NCI-H2196 treated with DMSO at 0.1 percent for 48 hours (cell line): ENCODE data around the gene FAM222A.

Experiments used
- DNase-seq: peaks from one replicate; lab custom pipeline; 2025; ENCODE audit not compliant: unreplicated experiment; lab: John Stamatoyannopoulos, UW

The FAM222A gene

DNA sequence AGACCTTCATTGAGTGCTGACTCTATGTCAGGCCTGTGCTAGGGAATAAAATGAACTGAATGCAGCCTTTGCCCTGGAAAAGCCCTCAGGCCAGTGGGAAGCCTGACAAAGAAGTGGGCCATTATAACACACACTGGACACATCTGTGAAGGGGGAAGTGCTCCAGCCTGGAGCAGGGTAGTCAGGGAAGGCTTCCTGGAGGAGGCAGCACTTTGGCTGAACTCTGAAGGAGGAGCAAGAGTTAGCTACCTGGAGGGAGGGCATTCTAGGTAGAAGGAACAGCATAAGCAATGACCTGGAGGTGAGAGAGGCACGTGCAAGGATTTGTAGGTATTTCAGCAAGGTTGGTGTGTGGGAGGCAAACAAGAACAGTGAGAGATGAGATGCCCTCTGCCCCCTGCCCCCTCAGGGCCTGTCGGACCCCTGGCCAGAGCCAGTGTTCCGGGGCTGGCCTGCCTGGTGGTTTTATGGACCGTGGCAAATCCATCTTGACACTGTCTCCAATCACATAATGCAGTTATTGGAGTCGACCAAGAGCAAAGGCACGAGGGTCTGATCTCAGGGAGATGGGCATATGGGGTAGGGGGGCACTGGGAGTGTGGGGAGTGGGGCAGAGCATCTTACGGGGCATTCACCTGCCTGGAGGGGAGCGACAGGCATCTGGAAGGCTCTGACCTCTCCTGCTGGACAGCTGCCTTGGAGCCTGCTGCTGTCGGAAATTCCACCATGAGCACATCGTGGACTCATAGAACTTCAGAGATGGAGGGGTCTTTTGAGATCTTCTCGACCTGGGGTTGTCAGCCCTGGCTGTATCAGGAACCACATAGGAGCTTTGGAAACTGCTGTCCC lies 2.7 kb upstream of the FAM222A start:
- DNase-seq, result no peak

DNA sequence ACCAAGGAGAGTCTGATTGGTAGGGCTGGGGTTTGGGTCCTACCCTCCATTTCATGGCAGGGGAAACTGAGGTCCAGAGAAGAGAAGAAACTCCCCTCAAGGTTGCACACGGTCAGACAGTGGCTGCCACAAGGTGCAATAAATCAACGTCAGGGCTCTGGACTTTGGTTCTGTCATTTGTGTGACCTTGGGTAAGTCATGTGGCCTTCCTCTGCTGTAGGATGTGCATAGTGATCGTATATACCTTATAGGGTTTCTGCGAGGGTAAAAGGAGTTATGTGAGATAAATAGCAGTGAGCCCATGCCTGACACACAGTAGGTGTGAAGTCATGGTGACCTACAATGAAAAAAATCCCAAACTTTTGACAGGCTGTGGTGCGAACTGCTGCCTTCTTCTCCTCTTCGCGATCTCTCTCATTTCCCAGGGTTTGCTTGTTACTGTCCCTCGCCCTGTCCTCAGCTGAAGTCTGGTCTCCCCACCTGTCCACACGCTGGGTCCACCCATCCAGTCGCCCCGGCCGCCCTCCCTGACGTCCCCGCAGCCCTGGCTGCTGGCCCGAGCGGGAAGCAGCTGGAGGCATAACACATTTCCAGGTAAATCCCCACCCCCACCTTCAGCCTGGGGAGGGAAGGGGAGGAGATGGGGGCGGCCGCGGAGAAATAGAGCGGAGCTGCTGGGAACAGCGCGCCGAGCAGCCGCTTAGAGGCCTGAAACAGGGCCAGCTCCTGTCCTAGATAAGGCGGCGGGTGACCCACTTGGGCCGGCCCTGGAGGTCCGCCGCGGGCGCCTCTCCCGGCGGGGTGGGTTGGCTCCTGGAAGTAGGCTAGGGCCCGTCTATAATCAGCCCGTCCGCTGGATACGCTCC lies 1.8 kb upstream of the FAM222A start:
- no peak for DNase-seq

DNA sequence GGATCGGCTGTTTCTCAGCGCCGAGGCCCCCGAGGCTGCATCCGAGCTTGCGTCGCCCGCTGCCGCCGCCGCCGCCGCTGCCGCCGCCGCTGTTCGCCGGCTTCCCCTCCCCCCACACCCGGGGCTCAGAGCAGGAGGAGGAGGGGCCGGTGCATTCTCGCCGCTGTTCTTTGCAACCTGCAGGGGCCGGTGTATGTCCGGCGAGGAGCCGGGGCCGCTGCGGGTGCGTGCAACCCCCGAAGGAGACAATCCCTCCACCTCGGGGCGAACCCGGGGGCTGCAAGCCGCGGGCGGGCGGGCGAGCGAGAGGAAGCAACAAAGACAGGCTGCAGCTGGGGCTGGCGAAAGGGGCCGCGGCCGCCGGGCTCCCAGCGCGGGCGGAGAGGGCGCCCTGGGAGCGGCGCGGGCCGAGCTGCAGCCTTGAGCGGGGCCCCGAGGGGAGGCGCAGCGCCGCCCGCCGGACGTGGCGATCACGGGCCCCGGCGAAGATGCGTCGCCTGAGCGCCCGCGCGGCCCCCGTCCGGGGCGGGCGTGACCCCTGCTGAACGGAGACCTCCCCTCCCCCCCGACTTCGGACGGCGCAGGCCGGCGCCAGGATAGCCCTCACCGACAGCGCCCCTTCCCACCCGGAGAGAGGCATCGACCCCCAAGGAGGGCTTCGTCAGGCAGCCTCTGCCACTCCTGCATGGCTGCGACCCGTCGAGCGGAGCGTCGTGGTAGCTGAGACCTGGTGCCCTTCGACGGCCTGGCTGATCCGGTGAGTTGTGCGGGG lies 702 bp downstream of the FAM222A start:
- DNase-seq, result peak; percentile 49

DNA sequence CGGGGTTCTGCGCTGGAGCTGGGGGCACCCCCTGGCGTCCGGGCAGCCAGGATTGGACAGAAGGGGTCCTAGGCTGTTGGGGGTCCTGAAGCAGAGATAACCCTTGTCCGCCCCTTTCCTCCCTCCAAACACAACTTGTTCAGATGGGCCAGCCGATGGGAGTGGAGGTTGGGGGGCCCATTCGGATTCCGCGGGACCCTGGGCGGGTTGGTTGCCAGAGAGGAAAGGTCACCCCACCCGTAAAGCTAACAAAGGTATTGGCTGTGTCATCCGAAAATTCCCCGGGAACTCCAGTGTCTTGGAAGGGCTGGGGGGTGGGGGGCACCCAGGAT lies 1.3 kb downstream of the FAM222A start:
- no peak for DNase-seq

DNA sequence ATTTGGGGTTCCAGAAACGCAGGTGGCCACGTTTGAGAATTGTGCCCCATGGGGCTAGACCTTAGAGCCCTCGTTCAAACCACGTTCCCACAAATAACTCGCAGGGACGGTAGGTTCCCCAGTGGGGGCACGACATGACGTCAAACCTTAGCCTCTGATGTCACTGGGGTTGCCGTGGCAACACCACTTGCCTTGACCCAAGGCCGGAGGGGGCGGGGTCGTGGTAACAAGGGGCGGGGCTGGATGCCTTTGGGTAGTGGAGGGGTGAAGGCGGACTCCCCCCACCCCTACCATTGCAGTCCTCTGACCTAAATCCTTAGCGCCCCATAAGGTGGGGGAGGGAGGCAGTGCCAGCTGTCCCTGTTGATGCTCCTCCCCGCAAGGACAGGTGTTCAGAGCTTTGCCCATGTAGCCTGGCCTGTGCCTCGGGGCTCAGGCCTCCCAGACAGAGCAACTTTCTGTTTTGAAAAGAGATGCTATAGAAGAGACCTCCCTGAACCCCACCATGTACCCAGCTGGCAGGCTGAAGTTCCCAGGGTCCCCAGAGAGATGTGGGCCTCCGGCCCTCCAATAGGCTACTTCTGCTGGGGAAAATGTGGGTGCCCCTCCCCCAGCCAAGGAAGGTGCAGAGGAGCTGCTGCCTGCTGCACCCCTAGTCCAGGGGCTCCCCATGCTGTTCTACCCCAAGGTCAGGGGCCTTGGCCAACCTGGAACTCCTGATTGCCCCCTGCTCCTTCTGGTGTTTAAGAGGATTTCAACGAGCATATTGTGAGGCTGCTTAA lies 1.9 kb downstream of the FAM222A start:
- peak; percentile 52 for DNase-seq

DNA sequence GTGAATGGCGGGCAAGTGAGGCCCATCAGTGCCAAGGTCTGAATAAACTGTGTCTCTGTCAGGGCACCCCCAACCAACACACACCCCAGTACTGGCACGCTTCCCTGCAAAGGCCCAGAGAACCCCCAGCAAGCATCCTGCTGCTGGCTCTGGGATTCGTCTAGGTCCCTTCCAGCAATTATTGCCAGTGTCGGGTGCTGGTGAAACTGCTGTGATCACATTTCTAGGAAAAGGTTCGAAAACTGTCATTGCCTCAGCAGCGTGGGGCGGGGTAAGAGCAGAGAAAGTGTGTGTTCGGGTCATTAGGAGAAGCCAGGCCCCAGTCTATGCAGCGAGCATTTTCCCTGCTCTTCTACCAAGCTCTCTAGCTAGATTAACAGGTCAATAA lies 2.5 kb downstream of the FAM222A start:
- no peak for DNase-seq

DNA sequence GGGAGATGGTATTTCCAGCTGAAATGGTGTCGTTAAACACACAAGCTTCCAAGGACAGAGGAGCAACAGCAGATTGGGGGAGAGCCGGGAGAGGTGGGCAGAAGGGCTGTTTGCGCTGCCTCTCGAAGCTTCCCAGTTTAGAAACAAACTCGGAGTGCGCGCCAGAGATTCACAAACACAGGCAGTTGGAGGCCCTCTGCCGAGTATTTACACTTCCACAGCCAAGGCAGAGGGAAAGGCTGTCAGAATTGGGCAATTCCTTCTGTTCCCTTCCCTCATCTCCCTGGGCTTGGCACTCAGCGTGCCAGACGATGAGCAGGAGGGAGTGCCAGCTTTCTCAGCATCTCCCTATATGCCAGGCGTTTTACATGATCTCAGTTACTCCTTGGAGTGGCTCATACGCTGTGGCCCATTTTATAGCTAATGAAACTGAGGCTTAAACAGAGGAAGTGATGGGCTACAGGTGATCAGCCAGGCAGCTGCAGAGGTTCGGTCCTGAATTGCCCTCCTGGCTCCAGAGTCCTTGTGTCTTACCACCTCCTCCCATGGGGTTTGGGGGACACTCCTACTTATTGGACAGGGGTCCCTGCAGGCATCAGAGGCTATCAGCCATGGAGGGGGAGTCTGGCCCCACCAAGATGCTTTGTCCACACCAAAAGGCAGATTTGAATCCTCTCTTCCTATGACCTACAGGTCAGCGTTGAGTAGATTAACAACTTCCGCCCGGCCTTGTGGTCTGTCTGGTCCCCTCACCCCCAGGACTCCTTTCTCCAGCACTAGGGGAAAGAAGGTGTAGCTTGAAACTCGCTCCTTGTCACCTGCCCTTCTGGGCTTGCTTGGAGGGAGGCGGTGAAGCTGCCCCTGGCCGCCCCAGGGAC lies 3.1 kb downstream of the FAM222A start:
- DNase-seq, result no peak

DNA sequence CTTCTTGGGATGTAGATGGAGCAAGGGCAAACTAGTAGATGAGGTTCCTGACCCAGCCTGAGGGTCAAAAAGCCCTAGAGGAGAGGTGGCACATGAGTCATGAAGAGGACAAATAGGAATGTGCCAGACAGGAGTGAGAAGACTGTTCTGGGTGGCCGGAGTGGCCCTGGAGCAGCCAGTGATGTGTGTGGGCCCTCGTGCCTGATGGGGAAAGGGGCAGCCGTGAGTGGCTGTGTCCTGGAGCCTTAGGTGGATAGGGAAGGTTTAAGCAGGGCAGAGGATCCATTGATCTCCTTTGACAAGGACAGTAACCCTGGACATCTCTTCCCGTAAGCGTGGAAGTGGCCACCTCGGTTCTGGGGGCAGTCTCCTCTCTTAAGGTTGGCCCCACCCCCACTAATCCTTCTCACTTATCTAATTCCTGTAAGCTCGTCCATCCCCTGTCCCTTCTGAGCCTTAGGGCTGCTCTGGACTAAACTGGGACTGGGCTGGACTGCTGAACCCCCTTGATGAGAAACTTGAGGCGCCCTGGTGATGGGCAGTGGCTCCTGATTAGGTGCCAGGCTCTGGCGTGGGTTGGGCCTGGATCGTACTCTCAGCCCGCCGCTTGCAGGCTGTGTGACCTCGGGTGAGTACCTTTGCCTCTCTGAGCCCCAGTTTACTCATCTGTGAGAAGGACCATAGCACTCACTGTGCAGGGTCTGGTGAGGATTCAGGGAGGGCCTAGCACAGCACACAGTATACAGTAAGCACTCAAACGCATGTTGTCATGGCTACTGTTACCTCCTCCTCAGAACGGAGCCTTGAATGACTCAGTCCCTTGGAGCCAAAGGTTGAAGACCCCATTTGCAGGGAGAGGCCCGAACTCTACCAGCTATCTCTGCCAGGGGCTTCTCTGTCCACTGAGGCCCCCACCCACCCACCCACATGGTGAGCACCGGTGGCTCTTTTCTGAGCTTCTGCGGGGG lies 4.0 kb downstream of the FAM222A start:
- DNase-seq, result no peak

DNA sequence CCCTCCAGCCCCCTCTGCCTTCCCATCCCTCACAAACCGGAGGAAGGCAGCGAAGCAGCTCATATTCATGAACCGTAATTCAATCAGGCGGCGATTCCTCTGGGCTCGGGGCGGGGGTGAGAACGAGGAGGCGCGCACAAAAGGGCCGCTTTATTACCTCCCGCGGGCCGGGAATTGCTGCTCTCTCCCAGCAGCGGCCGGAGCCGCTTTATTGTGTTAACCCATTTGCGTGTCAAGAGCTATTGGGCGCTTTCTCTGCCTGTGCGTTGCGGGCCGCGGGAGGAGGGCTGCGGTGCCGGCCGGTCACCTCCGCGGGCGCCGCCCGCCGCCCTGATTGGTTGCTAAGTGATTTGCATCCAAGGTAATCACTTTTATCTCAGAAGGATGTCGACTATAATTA lies 4.8 kb downstream of the FAM222A start:
- DNase-seq, result no peak

DNA sequence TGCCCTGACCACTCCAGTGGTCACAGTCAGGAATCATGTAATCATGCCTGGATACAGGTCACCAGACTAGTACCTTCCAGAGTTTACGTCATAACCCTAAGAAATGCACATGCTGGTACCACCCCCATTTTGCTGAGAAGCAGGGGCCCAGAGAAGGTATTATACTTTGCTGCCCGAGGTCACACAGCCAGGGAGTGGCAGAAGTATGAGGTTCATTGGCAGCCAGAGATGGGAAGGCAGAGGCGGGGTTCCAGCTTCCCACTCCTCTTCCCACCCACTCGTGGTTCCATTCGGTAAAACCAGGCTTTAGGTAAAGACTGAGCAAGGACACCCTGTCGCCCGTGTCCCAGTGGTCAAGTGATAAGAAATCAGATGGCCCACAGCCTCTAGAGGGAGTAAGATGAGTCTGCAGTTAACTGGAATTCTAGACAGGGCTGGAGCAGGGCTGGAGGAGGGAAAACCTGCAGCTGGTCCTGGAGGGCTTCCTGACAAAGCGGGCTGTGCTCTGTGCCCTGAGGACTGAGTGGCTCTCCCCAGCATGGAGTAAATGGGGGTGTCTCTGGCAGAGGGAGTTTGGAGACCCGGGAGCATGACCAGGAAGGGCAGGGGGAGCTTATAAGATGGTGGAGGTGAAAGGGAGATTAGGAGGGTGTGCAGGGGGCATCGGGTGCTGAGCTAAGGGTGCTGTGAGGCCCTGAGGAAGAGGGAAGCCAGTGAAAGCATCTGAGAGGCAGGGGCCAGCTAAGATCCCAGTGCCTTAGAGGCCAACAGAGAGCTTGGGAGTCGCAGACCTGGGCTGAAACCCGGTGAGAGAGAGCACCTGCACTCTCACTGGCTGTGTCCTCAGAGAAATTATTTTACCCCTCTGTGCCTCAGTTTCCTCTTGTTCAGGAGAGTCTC lies 5.7 kb downstream of the FAM222A start:
- DNase-seq, result no peak

DNA sequence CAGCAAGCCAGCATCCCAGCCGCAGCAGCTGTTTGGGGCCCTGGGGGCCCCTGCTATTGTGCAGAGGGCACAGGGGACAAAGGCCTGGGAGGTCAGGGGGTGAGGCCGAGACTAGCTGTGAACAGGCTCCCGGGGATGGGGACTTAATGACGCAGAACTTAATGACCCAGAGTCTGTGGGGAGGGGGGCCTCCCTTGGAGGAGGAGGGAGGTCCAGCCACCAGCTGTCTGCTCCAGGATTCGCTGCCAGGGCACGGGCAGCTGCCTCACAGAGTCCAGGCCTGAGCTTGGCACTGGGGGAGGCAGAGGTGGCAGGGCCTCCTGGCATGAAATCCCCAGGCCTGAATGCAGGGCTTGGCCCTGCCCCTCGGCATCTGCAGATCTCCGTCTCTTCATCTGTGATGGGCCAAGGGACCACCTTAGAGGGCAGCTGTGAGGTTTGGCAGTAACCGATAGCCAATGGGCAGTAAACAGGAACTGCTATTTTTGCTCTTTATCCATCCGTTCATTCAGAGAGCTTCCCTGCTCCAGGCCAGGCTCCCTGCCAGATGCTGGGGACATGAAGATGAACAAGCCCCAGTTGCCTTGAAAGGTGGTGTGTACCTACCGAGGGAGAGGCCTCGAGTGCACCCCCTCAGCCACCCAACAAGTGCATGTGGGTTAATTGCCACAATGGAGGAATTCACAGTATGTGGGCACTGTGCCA lies 6.7 kb downstream of the FAM222A start:
- peak; percentile 51 for DNase-seq

DNA sequence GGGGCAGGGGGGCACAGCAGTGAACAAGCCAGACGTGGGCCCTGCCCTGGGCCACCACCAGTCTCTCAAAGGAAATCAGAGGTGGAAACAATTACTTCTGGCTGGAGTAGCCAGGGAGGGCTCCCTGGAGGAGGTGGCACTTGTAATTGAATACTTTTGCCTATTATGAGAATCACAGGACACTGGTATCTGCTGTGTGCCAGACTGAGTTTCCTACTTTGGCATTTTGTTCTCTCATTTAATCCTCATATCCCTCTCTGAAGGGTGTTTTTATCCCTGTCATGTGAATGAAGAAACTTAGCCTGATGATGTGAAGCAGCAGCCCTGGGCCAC lies 7.2 kb downstream of the FAM222A start:
- no peak for DNase-seq

DNA sequence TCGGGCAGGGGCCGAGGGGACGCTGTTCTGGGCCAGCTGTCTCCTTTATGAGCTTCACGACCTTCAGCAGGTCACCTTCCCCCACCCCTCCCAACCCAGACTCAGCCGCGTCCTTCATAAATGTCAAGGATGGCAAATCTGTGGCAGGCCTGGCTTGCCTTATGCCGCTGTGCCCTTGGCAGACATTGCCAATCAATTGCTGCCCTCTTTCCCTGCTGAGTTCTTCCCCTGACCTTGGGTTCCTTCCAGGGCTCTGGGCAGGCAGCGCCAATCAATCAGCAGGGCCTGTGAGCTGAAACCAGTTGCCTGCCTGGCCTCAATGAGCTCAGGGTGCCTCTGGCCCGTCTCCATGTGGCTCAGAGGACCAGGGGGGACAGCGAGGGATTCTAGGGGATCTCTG lies 7.7 kb downstream of the FAM222A start:
- no peak for DNase-seq

DNA sequence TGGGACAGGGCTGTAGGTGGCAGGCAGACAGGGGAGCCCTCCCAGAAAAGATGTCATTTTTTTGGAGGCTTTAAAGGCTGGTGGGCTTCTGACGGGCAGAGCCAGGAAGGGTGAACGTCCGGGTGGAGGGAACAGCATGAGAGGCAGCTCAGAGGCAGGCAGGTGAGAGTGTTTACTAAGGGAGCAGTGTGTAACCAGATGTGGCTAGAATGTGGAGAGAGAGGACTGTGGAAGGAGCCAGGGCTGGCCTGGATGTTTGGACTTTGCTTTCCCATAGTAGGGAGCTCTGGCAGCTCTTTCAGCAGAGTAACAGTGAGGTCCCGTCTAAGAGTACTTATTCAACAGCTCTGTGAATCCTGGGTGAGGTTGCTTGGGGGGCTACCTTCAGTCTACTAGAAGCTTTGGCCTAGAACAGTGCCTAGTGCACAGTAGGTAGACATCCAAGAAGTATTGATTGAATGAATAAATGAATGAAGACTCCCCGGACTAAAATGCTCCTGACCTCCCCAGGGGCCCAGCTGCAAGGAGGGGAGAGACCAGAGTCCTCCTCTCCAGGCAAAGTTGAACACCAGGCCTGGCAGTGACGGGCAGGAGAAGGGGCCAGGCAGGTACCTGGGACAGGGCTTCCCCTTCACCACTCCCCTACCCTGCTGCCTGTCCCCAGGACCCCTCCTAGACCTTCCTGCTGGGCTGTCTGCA lies 8.5 kb downstream of the FAM222A start:
- DNase-seq, result no peak

DNA sequence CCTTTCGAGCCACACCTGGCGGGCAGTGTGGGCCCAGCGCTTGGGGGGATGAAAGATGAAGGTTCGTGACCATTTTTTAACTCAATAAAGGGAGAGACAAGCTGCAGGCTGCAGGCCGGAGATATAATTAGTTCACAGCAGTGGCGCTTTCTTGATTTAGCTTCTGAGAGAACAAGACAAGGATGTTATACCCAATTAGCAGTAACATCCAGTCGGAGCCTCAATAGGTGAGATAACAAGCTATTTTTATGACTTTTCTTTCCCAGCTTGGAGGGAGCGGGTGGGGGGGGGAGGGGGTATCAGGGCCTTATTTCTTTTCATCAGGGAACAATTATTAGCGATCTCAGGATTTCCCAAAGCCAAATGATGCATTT lies 9.1 kb downstream of the FAM222A start:
- DNase-seq, result no peak

DNA sequence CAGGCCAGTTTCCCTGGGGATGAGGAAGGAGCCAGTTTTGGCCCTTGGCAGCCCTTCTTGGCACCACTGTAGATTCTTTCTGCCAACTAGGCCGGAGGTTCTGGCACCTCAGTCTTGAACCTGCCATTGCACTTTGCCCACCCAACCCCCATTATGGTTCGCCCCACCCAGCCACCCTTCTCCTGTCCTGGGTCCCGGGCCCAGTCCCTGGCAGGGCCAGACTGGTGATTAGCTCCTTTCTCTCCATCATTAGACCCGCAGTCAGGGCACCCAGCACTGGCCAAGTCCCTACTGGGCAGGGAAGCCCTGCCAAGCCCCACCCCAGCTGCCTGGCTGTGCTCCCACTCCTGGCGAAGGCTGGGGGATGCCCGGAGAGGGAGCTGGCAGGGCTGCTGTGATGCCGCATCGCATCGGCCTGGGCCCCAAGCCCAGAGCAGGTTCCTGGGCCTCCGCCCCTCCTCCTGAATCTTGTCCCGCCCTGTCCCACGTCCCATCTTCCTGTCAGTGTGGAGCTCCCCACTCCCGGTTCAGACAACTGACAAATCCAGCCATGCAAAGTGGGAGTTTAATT lies 9.8 kb downstream of the FAM222A start:
- DNase-seq, result peak; percentile 32
